Sigmoid colon (tissue), 4 donors: Measurements from ENCODE around the gene PPM1L.

Experiments used
- CTCF ChIP-seq, 4 experiments: fragments of 450-650 bp in 3 of 4; fragments of 200-600 bp in 1 of 4; IDR thresholded peaks; one replicate each; pipeline ENCODE4 v1.5.1; 2016 to 2019; ENCODE audit warnings: antibody characterized with exemption in 4 of 4, mild to moderate bottlenecking in 3 of 4, moderate library complexity in 2 of 4
- EP300 ChIP-seq, 4 donors: sonication (generic); formaldehyde crosslinking; IDR thresholded peaks; one replicate each; pipeline ENCODE4 v1.6.1; 2017; ENCODE audit warnings: antibody characterized with exemption in 4 of 4
- POLR2A ChIP-seq, 2 donors: fragments of 450-650 bp; IDR thresholded peaks; one replicate each; pipeline ENCODE4 v1.6.1; 2016; ENCODE audit warnings: antibody characterized with exemption in 2 of 2, mild to moderate bottlenecking in 2 of 2, moderate library complexity in 2 of 2

- no peak for TF ChIP-seq CTCF (IDR thresholded peaks at IDR 0.05)
- TF ChIP-seq POLR2A (IDR thresholded peaks at IDR 0.05): no peak
- no peak for TF ChIP-seq EP300 (IDR thresholded peaks at IDR 0.05)
Measured at GRCh38 chr3:160869825-160870224, 113.8 kb downstream of the PPM1L start.
